Smooth muscle cell of trachea (primary cell): Measurements from ENCODE around the gene FERMT1. TPM values are rescaled to one million over a fixed set of nuclear protein-coding genes. Genes with fewer than 3 reads are reported as not detected.

ENCODE experiments used
- total RNA-seq: library from RNA; depleted of rRNA; stranded (reverse); fragments of >200 nt; gene quantifications from 2 replicates; pipeline ENCODE4 v1.2.1, GENCODE V29; 2014

FERMT1 gene, protein sequence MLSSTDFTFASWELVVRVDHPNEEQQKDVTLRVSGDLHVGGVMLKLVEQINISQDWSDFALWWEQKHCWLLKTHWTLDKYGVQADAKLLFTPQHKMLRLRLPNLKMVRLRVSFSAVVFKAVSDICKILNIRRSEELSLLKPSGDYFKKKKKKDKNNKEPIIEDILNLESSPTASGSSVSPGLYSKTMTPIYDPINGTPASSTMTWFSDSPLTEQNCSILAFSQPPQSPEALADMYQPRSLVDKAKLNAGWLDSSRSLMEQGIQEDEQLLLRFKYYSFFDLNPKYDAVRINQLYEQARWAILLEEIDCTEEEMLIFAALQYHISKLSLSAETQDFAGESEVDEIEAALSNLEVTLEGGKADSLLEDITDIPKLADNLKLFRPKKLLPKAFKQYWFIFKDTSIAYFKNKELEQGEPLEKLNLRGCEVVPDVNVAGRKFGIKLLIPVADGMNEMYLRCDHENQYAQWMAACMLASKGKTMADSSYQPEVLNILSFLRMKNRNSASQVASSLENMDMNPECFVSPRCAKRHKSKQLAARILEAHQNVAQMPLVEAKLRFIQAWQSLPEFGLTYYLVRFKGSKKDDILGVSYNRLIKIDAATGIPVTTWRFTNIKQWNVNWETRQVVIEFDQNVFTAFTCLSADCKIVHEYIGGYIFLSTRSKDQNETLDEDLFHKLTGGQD
- 8.1 and 9.1 TPM in 2 replicates for total RNA-seq

DNA sequence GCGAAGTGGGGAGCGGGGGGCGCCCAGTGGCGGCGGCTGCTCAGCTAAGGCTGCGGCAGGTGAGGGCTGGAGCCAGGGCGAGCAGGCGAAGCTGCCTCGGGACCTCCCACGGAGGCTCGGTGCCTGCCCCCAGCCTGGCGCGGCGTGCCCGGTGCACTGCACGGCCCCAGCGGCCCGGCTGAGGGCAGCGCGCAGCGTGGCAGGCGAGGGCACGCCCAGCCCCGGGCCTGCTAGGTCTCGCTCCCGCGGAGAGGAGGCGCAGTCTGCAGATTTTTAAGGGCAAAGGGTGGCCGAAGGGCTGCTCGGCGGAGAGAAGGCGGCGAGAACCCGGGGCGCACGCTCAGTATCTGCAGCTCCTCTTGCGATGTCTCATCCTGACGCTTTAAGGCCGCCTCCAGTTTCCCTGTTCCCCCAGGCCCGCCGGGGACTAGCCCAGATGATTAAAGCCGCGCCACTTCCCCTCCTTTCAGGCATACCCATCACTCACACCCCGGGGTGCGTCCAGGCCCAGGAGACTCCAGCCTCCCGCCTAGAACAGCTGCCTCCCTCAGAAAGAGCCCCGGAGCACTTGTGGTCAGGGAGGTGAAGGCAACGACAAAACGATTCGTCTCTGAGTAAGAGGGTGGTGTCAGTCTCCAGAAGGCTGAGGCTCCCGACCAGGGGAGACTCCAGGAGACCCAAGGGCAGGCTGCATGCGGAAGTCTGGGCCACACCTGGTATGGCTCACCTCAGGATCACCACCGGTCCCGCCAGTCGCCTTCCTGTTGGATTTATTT is at the start of gene FERMT1:
Gene FERMT1 (minus strand): TSS at position 158 of the 776 bp plus-strand sequence. CDS start 3,476 bp downstream, outside the sequence.

DNA sequence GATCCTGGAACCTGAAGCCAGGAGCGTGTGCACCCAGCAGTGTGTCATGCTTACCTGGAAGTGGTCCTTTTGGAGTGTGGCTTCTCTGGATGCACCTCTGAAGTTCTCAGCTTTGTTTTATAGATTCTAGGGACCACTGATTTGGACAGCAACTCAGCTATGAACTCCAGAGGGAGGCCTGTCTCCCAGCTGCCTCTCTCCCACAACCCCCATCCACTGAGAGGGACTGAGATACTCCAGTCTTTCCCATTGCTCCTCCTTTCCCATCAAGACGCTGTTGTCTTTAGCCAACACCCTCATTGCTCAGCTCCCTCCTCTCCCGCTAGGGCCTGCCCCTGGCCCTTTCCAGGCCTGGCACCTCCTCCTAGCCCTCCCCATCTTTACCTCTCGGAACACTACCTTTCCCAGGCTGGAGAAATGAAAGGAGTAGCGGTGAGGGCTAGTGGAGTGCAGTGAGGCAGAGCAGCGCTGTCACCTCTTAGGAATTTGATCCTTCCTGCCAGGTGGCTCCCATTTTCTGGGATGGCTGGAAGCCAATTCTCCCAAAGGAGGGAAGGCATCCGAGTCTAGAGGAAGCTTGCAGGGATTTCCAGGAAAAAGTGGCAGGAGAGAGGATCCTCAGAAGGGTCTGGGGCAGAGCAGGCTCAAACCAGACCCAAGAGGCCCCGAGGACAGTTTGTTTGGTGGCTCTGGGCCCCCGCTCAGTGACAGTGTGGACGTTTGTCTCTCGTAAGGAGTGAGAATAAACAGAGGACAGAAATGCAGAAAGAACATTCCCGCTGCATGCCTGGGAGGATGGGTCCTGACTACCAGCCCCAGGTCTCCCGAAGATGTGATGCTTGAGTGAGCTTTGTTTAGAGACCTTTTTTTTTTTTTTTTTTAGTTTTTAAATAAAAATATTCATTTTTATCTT is 68.8 kb downstream of the FERMT1 start, which contains the start of gene LRRN4:
Gene LRRN4 (minus strand): TSS at position 285 of the 913 bp plus-strand sequence. CDS start 1,261 bp downstream, outside the sequence.

Other genes starting within 250 kb of the FERMT1 start
- 0.15 TPM in 1 of 2 replicates, not detected in the other for gene CHGB, start 211.5 kb downstream of the FERMT1 start, total RNA-seq
- gene TRMT6, start 172.5 kb downstream of the FERMT1 start, total RNA-seq = 5.1 and 5.4 TPM in 2 replicates
- gene MCM8, start 172.4 kb downstream of the FERMT1 start, total RNA-seq = 3.3 and 14.3 TPM in 2 replicates
- 21.0 and 37.5 TPM in 2 replicates for gene CRLS1, start 116.9 kb downstream of the FERMT1 start, total RNA-seq
- under 0.01 TPM in 1 of 2 replicates, not detected in the other for gene LRRN4, start 69.0 kb downstream of the FERMT1 start, total RNA-seq